GM23248 (cell line): Measurements from ENCODE around the gene BRWD1. TPM values are rescaled to one million over a fixed set of nuclear protein-coding genes. Genes with fewer than 3 reads are reported as not detected.

Source experiments
- DNase-seq: peaks from one replicate; pipeline ENCODE4 v3.0.0-alpha.2; 2015
- H2AFZ ChIP-seq: fragments of 200-600 bp; sonication (generic); 2 replicates; pipeline ENCODE4 v1.6.1; 2016; ENCODE audit warnings: antibody characterized with exemption
- H3F3A ChIP-seq: fragments of 200-600 bp; sonication (generic); 2 replicates; pipeline ENCODE4 v1.6.1; 2016; ENCODE audit warnings: mild to moderate bottlenecking, antibody characterized with exemption, mixed run types; ENCODE audit not compliant: insufficient read depth
- H3K27ac ChIP-seq: fragments of 200-600 bp; sonication (generic); 2 replicates; pipeline ENCODE4 v1.5.1; 2016; ENCODE audit warnings: mild to moderate bottlenecking
- H3K27me3 ChIP-seq: fragments of 200-600 bp; sonication (generic); replicated peaks from 2 replicates; pipeline ENCODE4 v1.6.1; 2016; ENCODE audit warnings: mild to moderate bottlenecking; ENCODE audit not compliant: insufficient read depth
- H3K36me3 ChIP-seq: fragments of 200-600 bp; sonication (generic); 2 replicates; pipeline ENCODE4 v1.6.1; 2016; ENCODE audit warnings: low read depth, mild to moderate bottlenecking
- H3K4me1 ChIP-seq: fragments of 200-600 bp; sonication (generic); 2 replicates; pipeline ENCODE4 v1.6.1; 2016; ENCODE audit warnings: mild to moderate bottlenecking; ENCODE audit not compliant: insufficient read depth
- H3K4me2 ChIP-seq: fragments of 200-600 bp; sonication (generic); one replicate; pipeline ENCODE4 v1.6.1; 2016; ENCODE audit warnings: mild to moderate bottlenecking; ENCODE audit not compliant: unreplicated experiment
- H3K4me3 ChIP-seq: fragments of 200-600 bp; sonication (generic); 2 replicates; pipeline ENCODE4 v1.5.1; 2016; ENCODE audit warnings: mild to moderate bottlenecking
- H3K79me2 ChIP-seq: fragments of 200-600 bp; sonication (generic); 2 replicates; pipeline ENCODE4 v1.6.1; 2016; ENCODE audit warnings: mild to moderate bottlenecking; ENCODE audit not compliant: insufficient read depth
- H3K9ac ChIP-seq: fragments of 200-600 bp; sonication (generic); 2 replicates; pipeline ENCODE4 v1.6.1; 2016; ENCODE audit warnings: mild to moderate bottlenecking
- H3K9me2 ChIP-seq: fragments of 200-600 bp; sonication (generic); 2 replicates; pipeline ENCODE4 v1.6.1; 2016; ENCODE audit warnings: mixed run types, mild to moderate bottlenecking, moderate library complexity; ENCODE audit not compliant: insufficient read depth
- H3K9me3 ChIP-seq: fragments of 200-600 bp; sonication (generic); one replicate; pipeline ENCODE4 v1.6.1; 2017; ENCODE audit warnings: low read depth
- H4K20me1 ChIP-seq: fragments of 200-600 bp; sonication (generic); 2 replicates; pipeline ENCODE4 v1.6.0; 2016; ENCODE audit not compliant: insufficient read depth
- EZH2 ChIP-seq: fragments of 200-600 bp; sonication (generic); IDR thresholded peaks from 2 replicates; pipeline ENCODE4 v1.6.1; 2018; ENCODE audit warnings: antibody characterized with exemption, mild to moderate bottlenecking; ENCODE audit not compliant: insufficient read depth, poor library complexity, severe bottlenecking
- EZH2phosphoT487 ChIP-seq: fragments of 200-600 bp; sonication (generic); IDR thresholded peaks from 2 replicates; pipeline ENCODE4 v1.6.1; 2018; ENCODE audit warnings: antibody characterized with exemption, moderate library complexity, mild to moderate bottlenecking, low read depth; ENCODE audit not compliant: insufficient read depth
- WGBS, 2 experiments: methylation state at CpG; one replicate each; pipeline ENCODE4 v1.1.6; 2015 to 2017; ENCODE audit warnings: low lambda C conversion rate in 2 of 2, low coverage in 1 of 2; ENCODE audit errors: missing lambda C conversion rate in 2 of 2; 5-methylcytosine and 5-hydroxymethylcytosine counted together
- in situ Hi-C: fragments of 300-500 bp; cut with MboI; formaldehyde crosslinking; loops from 2 replicates; pipeline ENCODE4 v1.15.0; 2020
- polyA plus RNA-seq: library from polyadenylated mRNA; unstranded; fragments of >200 nt; fragmentation: Nextera tagmentation; extraction: Ambion mirVana; gene quantifications from 2 replicates; pipeline ENCODE4 v1.2.1, GENCODE V29; 2016
- total RNA-seq: library from RNA; depleted of rRNA; stranded (reverse); fragments of >200 nt; shearing (Covaris generic); gene quantifications from 2 replicates; pipeline ENCODE4 v1.2.3, GENCODE V29; 2014

BRWD1 gene
- total and polyA plus RNA-seq, 2 experiments from 2014 or later, result 23.6 to 27.2 TPM

- DNase-seq, result no peak
- H3K4me2 ChIP-seq, result no peak overlapping the region
- H3K4me1 ChIP-seq, result peaks cover 5% of the 10 kb centered on the region; the same call in 1 of the 2 replicates
- peaks cover 74% of the 10 kb centered on the region for H3K36me3 ChIP-seq
- peaks cover 3% of the 10 kb centered on the region; the same call in 1 of the 2 replicates for H4K20me1 ChIP-seq
- no peaks in the 10 kb centered on the region for H3K9me3 ChIP-seq
- H3K4me3 ChIP-seq, result no peak overlapping the region
- no peak overlapping the region for H3K27ac ChIP-seq
- H3F3A ChIP-seq, result peaks cover 7% of the 10 kb centered on the region; the same call in 1 of the 2 replicates
- peaks cover 90% of the 10 kb centered on the region for H3K79me2 ChIP-seq
- no peak overlapping the region for H3K9ac ChIP-seq
- in situ Hi-C loops, result no loop called here
- TF ChIP-seq EZH2phosphoT487, result no peak
- TF ChIP-seq EZH2, result no peak
- no peak overlapping the region for H2AFZ ChIP-seq
- H3K27me3 ChIP-seq, result no peaks in the 10 kb centered on the region
- 94 to 100% methylated on average over 2 of the region's 2 CpGs for WGBS, 2 experiments
- H3K9me2 ChIP-seq, result no peaks in the 10 kb centered on the region
These were observed 16.5 kb downstream of the BRWD1 start for GRCh38 chr21:39296891-39297290.

GRCh38 chr21:39288987-39289386 lies 24.4 kb downstream of the BRWD1 start:
- Histone ChIP-seq H3K9me3 (no peaks in the 10 kb centered on the region), H3K4me1 (no peaks in the 10 kb centered on the region), H2AFZ (no peak overlapping the region), H3K79me2 (peaks cover 75% of the 10 kb centered on the region), H3K27ac (no peak overlapping the region), H3K36me3 (peaks cover 74% of the 10 kb centered on the region), H3K9ac (no peak overlapping the region), H3K9me2 (no peaks in the 10 kb centered on the region), H3K4me3 (no peak overlapping the region), H3F3A (no peaks in the 10 kb centered on the region), H3K4me2 (no peak overlapping the region), H3K27me3 (no peaks in the 10 kb centered on the region), H4K20me1 (no peaks in the 10 kb centered on the region)
- no peak for DNase-seq
- TF ChIP-seq EZH2phosphoT487, result no peak
- no peak for TF ChIP-seq EZH2
- 97 to 100% methylated on average over 1 of the region's 1 CpG for WGBS, 2 experiments
- in situ Hi-C loops, result no loop called here

GRCh38 chr21:39282911-39283310 lies 30.5 kb downstream of the BRWD1 start:
- Histone ChIP-seq H3K9ac (no peak overlapping the region), H3K4me3 (no peak overlapping the region), H3K36me3 (peaks cover 44% of the 10 kb centered on the region), H3F3A (0 out of 2 replicates have a peak, but pooled peaks cover 6% of the 10 kb centered on the region), H3K27ac (no peak overlapping the region), H2AFZ (no peak overlapping the region), H3K4me1 (no peaks in the 10 kb centered on the region), H3K27me3 (no peaks in the 10 kb centered on the region), H4K20me1 (no peaks in the 10 kb centered on the region), H3K9me3 (no peaks in the 10 kb centered on the region), H3K4me2 (no peak overlapping the region), H3K79me2 (peaks cover 63% of the 10 kb centered on the region), H3K9me2 (no peaks in the 10 kb centered on the region)
- WGBS, 2 experiments, result 86 to 91% methylated on average over 6 of the region's 6 CpGs
- in situ Hi-C loops, result no loop called here
- TF ChIP-seq EZH2phosphoT487 (no peak), EZH2 (no peak)
- no peak for DNase-seq

GRCh38 chr21:39281853-39282252 lies 31.6 kb downstream of the BRWD1 start:
- WGBS, 2 experiments, result 93 to 94% methylated on average over 6 of the region's 6 CpGs
- H3K36me3 ChIP-seq, result peaks cover 43% of the 10 kb centered on the region

More at GRCh38 chr21:39281853-39282252, 31.6 kb downstream of the BRWD1 start:
- in situ Hi-C loops, result no loop called here
- no peaks in the 10 kb centered on the region for H3K9me3 ChIP-seq
- 0 out of 2 replicates have a peak, but pooled peaks cover 6% of the 10 kb centered on the region for H3F3A ChIP-seq
- no peak overlapping the region for H3K9ac ChIP-seq
- no peak for DNase-seq
- peaks cover 62% of the 10 kb centered on the region for H3K79me2 ChIP-seq
- H3K27me3 ChIP-seq, result no peaks in the 10 kb centered on the region
- no peak for TF ChIP-seq EZH2phosphoT487
- no peak for TF ChIP-seq EZH2
- no peak overlapping the region for H3K27ac ChIP-seq
- H2AFZ ChIP-seq, result no peak overlapping the region
- H4K20me1 ChIP-seq, result no peaks in the 10 kb centered on the region
- H3K4me3 ChIP-seq, result no peak overlapping the region
- no peak overlapping the region for H3K4me2 ChIP-seq
- no peaks in the 10 kb centered on the region for H3K9me2 ChIP-seq
- H3K4me1 ChIP-seq, result no peaks in the 10 kb centered on the region
